Measurements from ENCODE around the gene CAPSL.

CAPSL gene

GRCh38 chr5:35879096-35879495 is 59.3 kb downstream of the CAPSL start:
- Histone ChIP-seq H3K27ac (no peak overlapping the region), H3K4me3 (no peak overlapping the region)

DNA sequence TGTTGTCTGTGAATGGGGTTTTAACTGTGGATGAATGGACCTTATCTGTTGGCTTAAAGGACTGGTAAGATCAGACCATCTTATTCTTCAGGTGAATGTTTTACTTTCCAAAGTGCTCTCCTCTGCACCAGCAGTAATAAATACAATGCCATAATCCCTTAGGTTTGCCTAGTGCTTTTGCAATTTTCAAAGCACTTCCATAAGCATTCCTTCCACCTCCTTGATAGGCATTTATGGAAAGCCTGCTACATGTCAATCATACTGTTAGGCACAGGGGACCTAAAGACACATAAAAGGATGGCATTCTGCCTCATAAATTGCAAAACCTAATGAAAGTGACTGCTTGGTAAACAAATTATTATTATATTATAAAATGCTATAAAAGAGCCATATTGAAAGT is 60.3 kb downstream of the CAPSL start:
- Histone ChIP-seq H3K4me3 (no peak overlapping the region), H3K27ac (no peak overlapping the region)

GRCh38 chr5:35877655-35878054 is 60.8 kb downstream of the CAPSL start:
- no peak overlapping the region for H3K4me3 ChIP-seq
- H3K27ac ChIP-seq = peak overlapping the region in 1 of 21 experiments; percentile 12

DNA sequence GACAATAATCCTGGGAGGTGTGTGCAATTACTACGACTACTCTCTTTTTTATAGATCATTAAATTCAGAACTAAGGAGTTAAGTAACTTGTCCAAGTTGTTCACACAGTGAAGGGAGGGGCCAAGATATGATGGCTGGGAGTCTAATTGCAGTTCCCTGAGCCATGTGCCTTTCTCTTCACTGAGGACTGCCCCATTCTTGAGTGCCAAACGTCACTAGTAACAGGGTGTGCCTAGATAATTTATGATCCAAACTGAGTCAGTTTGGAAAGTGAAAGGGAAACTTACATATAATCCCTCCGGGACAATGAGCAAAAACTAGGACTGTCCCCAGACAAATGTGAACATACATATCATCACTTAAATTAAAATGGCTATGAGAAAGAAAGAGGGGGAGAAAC is 61.5 kb downstream of the CAPSL start:
- Histone ChIP-seq H3K4me3 (no peak overlapping the region), H3K27ac (peak overlapping the region in 1 of 21 experiments; percentile 12)

DNA sequence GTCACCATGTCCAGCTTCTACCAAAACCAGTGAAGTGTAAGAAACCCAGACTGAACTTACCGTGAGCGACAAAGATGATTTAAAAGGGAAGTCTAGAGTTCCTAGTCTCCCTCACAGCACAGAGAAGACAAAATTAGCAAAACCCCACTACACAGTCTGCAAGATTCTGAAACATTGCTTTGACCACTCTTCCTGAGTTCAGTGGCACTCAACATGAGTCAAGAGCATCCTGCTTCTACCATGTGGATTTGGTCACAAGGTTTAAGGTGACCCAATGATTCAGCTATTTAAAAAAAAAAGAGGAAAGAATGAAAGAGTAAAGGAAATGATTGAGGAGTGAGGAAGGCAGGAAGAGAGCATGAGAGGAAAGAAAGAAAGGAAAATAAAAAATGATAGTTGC is 62.0 kb downstream of the CAPSL start:
- Histone ChIP-seq H3K4me3 (no peak overlapping the region), H3K27ac (no peak overlapping the region)

- H3K4me3 ChIP-seq = no peak overlapping the region
- no peak overlapping the region for H3K27ac ChIP-seq
Observed at GRCh38 chr5:35870605-35871004, 67.8 kb downstream of the CAPSL start.

DNA sequence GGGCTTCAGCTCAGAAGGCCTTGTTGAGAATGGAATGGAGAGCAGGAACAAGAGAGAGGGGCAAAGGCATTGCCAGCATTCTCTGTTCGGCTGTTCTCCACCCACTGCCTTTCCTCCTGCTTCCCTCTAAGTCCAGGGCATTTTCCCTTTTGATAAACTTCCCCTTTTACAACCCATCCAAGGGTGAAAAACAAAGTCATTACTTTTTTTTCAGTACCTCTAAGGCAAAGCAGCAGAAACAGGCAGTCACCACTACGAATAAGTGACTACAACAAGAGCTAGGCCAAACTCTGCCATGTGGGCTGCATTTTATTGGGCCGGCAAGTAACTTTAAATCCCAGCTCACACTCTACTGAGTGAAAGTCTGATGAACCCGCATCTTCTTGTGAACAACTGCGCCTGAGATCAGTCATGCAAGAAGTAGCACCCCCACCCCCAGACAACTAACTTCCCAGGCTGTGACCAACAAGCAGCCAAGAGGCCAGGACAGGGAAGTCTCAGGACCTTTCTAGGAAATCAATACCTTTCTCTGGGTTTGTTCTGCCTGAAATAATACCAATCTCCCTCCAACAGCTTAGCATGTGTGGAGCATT is 68.6 kb downstream of the CAPSL start:
- Histone ChIP-seq H3K27ac (no peak overlapping the region), H3K4me3 (no peak overlapping the region)

DNA sequence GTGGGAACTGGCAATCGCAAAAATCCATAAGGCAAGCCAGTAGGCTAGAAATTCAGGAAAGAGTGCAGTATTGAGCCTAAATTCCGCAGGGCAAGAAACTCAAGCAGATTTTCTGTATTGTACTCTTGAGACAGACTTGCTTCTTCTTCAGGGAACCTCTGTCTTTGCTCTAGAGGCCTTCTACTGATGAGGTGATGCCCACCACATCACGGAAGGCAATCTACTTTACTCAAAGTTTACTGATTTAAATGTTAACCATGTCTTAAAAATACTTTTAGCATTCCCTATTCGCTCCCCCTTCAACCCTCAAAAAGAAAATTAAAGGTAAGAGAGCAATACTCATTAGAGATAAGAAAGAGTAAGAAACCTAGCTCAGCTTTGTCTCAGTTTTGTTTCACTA is 70.4 kb downstream of the CAPSL start:
- Histone ChIP-seq H3K4me3 (no peak overlapping the region), H3K27ac (no peak overlapping the region)

DNA sequence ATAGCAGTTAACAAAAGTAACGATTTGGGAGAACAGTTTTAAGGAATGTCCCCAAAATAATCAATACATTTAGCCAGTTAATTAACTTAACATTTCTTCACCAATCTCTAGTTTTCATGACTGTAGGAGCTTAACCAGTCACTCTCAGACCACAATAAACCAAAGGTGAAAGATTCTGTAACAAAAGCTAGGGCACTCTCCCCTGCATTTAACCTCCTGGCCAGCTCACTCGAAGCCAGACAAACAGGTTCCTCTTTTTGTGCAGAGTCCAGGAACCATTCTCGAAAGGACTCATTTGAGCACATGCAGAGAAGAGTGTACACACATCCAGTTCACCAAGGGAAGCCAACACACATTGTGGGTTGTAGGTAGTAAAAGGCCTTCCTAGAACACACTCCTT is 75.3 kb downstream of the CAPSL start:
- peak overlapping the region in 1 of 7 experiments; percentile 8 for H3K4me3 ChIP-seq
- peak overlapping the region in 1 of 21 experiments; percentile 2 for H3K27ac ChIP-seq

DNA sequence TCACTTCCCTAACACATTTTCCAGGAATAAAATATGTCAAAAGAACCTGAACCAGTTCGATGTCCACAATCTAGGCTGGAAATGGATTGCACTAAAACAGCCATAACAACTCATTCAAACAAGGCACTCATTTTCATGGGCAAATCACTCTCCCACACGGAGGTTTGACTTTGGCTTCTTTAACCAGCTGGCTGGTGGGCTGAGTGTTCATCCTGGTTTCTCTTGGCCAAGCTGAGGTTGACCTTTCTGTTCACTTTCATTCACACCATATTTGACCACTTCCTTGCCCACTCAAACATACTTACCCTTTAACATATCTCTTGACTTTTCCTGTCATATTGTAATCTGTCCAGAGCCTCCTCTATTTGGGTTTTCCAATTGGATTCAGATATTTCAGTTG is 76.3 kb downstream of the CAPSL start:
- peak overlapping the region in 2 of 21 experiments; percentile 18 to 30 for H3K27ac ChIP-seq
- H3K4me3 ChIP-seq = peak overlapping the region in 1 of 7 experiments; percentile 39

DNA sequence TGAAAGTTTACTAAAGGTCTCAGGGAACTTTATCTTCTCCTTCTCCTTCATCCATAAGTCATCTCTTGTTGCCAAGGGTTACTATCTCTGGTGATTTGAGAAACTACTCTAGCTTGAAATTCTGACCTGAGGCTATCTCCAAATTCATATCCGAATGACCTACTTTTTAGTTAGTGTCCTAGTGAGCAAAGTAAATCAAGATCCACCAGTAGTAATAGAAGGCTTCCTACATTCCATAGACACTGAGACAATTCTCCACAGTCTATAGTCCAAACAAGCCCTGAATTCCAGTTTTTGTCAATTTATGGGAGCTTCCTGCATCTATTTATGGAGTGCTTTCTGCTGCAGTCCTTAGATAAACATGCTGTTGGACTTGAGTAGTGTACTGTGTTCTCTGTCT is 76.7 kb downstream of the CAPSL start:
- H3K4me3 ChIP-seq = peak overlapping the region in 1 of 7 experiments; percentile 39

GRCh38 chr5:35860686-35861085 is 77.7 kb downstream of the CAPSL start:
- H3K4me3 ChIP-seq = peak overlapping the region in 2 of 7 experiments; percentile 25 to 39
- H3K27ac ChIP-seq = peak overlapping the region in 4 of 21 experiments; percentile 1 to 95 (median 37)

More for the DNA sequence above, 76.7 kb downstream of the CAPSL start:
- H3K27ac ChIP-seq = peak overlapping the region in 2 of 21 experiments; percentile 18 to 30

GRCh38 chr5:35859101-35859661 is 79.2 kb downstream of the CAPSL start:
- Histone ChIP-seq H3K27ac (peak overlapping the region in 10 of 21 experiments; percentile 0 to 95 (median 65)), H3K4me3 (peak overlapping the region in 6 of 7 experiments; percentile 0 to 39 (median 24))

GRCh38 chr5:35857606-35858205 is 80.7 kb downstream of the CAPSL start:
- Histone ChIP-seq H3K4me3 (peak overlapping the region; percentile 7 to 39 (median 16)), H3K27ac (peak overlapping the region in 16 of 21 experiments; percentile 4 to 95 (median 52))

DNA sequence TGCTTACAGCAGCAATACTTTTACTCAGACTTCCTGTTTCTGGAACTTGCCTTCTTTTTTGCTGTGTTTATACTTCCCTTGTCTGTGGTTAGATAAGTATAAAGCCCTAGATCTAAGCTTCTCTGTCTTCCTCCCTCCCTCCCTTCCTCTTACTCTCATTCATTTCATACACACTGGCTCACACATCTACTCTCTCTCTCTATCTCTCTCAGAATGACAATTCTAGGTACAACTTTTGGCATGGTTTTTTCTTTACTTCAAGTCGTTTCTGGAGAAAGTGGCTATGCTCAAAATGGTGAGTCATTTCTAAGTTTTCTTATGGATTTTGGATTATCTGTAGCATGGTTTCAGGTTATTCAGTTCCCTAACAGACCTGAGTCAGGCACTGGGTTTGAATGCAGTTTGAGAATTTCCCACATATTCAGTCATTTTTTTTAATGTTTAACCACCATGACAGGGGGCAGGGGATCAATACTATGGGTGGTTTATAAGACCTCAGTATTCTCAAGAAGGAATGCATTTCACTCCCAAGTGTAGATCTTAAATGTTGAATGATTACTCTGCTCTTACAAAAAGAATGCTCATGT is 81.6 kb downstream of the CAPSL start, which contains the start of gene IL7R:
TSS of gene IL7R (plus strand) at position 127 of the 587 bp plus-strand sequence. CDS start at position 214, 87 bp downstream.
- peak within 1 kb of the TSS in 18 of 21 experiments; percentile 4 to 95 (median 48) for H3K27ac ChIP-seq
- H3K4me3 ChIP-seq = peak within 1 kb of the TSS; percentile 7 to 39 (median 11)

- H3K27ac ChIP-seq = peak overlapping the region in 12 of 21 experiments; percentile 12 to 95 (median 60)
- H3K4me3 ChIP-seq = peak overlapping the region in 2 of 7 experiments; percentile 27 to 39
Observed at GRCh38 chr5:35856186-35856764, 82.1 kb downstream of the CAPSL start.

- peak overlapping the region in 10 of 21 experiments; percentile 8 to 95 (median 65) for H3K27ac ChIP-seq
Observed at GRCh38 chr5:35855187-35855586, 83.2 kb downstream of the CAPSL start.

More at GRCh38 chr5:35855187-35855586, 83.2 kb downstream of the CAPSL start:
- H3K4me3 ChIP-seq = peak overlapping the region in 1 of 7 experiments; percentile 16

Data from skin epidermis (tissue), 12 donors.